Measurements from ENCODE around the gene GNPDA1. TPM values are rescaled to one million over a fixed set of nuclear protein-coding genes. Genes with fewer than 3 reads are reported as not detected.
"Not testable (repeated sequence)": the region's sequence is repeated elsewhere in the genome, so short reads cannot be mapped to it uniquely, and the experiment has no call there.

GNPDA1 gene
- 39.9 TPM for polyA plus RNA-seq (2013, experiment 1 of 2; ENCODE audit: insufficient read length)
- polyA plus RNA-seq (2013, experiment 2 of 2; ENCODE audit: insufficient read length), result 40.2 TPM

DNA sequence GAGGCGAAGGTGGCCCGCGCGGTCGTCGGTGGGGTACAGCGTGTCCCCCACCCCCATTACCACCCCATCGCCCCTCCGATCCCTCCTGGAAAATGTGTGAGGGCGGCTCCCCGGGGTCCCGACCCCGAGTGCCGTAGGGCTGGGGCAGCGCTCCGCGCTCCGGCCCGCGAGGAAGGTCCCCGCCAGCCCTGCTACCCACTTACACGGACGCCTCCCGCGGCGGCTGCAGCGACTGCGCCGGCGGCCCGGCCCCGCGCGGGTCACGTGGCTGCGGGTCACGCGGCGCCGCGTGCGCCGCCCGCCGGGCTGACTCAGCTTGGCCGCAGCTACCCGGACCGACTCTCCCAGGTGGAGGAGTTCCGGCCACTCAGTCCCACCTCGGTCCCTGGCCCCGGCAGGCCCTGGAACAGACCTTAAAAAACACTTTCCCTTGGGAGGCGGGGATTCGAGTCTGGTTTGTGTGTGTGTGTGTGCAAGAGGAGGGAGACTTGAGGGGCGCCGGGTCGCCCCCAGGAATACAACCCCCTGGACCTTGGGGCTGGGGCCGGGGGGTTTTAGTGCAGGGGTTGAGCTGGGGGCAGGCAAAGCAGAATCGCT, at the start of gene GNPDA1:
GNPDA1 (minus strand) TSS at position 236 of the 597 bp plus-strand sequence. CDS start 992 bp downstream, outside the sequence.
- DNase-seq, result peak; percentile 74

DNA sequence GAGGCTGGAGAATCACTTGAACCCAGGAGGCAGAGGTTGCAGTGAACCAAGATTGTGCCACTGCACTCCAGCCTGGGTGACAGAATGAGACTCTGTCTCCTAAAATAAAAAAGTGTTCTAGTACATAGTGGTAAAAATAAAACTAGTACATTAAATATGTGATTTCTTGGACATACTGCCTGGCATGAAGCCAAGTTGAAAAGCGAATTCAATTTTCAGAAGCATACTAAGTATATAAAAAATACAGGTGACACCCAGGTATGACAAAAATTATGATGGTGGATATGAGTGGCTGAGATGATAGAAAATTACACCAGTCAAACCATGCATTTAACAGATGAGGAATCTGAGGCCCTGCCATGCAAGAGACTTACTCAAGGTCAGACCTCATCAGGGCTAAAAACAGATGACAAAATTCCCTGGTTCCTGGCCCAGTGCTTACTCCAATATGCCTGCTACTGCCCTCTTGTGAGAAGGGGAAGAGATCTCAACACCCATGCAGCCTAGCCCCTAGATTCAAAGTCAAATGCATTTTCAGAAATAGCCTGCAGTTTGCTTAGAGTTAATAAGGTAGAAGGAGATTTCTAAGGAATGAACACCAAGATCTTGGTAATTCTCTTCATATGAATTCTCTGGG, 46.6 kb upstream of the GNPDA1 start:
- DNase-seq, result peak; percentile 8

GRCh38 chr5:142057697-142058056, 44.9 kb upstream of the GNPDA1 start:
- no peak for DNase-seq

DNA sequence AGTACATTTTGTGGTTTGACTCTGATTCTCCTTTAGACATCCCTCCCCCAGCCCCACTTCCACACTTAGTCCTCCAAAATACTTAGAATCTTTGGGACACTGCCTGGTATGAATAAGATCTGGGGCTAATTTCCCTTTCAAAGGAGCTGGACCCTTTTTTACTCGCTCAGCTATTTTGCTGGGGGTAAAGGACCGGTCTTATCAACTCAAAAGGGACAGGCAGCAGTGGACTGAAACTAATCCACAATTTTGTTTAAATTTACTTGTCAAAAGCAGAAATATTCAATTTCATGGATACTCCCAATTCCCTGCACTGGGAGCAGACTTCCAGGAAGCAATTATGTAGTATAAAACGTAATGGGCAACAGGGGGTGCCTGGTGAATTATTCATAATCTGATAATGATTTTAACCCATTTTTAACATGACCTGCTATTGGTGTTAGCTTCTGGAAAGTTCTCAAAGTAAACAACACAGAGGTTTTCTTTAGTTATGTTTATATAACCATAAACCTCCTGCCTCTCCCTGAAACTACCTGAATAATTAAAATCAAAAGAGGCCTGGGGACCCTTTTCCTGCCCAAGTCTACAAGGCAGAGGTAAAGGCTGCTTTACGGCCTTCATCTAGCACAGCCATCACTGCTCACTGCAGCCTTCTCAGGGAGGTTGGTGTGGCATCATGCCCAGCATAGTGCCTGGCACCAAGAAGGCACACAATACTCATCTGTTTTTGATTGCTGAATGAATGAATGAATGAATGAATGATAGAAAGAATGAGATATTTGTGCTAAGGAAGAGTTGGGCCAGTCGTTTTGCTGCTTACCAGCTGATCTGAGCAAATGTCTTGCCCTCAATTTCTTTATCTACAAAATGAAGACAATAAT, 44.2 kb upstream of the GNPDA1 start:
- no peak for DNase-seq

- no peak for DNase-seq
These were observed 42.5 kb upstream of the GNPDA1 start for GRCh38 chr5:142055301-142055700.

- DNase-seq, result peak; percentile 51
These were observed 40.8 kb upstream of the GNPDA1 start for GRCh38 chr5:142053426-142054151.

DNA sequence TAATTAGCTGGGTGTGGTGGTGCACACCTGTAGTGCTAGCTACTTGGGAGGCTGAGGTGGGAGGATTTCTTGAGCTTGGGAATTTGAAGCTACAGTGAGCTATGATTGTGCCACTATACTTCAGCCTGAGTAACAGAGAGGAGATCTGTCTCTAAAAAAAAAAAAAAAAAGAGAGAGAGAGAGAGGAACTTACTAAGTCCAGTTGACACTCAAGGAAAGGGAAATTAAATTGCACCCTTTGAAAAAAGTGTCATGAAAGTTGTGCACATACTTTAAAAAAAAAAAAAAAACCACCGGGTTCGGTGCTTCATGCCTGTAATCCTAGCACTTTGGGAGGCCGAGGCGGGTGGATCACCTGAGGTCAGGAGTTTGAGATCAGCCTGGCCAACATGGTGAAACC, 39.2 kb upstream of the GNPDA1 start:
- not testable (repeated sequence) for DNase-seq

DNA sequence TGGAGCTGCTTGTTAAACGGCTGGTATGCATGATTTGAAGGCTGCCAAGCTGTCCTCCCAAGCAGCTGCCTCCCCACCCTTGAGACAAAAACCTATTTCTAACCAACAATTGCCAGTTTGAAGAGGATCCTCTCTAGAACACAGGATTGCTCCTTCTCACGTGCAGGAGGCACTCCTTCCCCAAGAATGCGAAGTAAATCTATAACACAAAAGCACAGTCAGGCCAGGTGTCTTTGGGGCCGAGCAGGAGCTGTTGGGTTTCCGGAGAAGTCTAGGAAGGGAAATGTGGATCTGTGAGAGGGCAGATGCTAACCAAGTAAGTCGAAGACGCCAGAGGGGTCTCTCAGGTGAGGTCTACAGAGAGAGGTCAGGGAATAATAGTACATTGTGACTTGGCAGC, 35.4 kb upstream of the GNPDA1 start:
- DNase-seq, result no peak

DNA sequence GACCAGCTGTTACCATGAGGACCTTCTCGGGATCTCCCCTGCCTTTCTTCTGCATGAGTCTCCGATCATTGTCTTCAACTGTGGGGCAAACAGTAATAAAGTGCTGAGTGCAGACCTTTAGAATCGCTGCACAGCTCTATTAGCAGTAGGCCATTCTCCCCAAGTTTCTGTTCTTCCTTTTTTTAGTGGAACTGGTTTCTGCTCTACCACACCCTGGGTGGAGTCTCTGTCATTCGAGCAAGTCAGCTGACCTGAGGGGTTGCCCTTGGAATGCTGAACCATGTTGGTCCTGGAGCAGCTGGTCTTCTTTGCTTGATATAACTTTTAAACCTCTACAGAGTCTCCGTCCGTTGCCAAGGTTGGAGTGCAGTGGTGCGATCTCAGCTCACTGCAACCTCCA, 33.4 kb upstream of the GNPDA1 start:
- no peak for DNase-seq

DNA sequence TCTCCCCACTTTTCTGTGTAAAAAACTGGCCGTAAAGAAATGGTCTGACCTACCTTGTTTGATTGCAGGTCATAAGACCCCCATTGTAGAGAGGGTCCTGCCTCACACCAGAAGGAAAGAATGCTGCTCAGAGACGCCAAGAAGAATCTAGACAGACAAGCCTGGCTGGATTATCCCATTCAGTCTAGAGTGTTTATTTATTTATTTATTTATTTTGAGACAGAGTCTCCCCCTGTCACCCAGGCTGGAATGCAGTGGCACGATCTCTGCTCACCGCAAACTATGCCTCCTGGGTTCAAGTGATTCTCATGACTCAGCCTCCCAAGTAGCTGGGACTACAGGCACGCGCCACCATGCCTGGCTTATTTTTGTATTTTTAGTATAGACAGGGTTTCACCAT, 28.1 kb upstream of the GNPDA1 start:
- not testable (repeated sequence) for DNase-seq

- no peak for DNase-seq
These were observed 27.5 kb upstream of the GNPDA1 start for GRCh38 chr5:142040285-142040684.

- no peak for DNase-seq
These were observed 25.9 kb upstream of the GNPDA1 start for GRCh38 chr5:142038735-142039134.

GRCh38 chr5:142037599-142037998, 24.8 kb upstream of the GNPDA1 start:
- not testable (repeated sequence) for DNase-seq

- no peak for DNase-seq
These were observed 24.1 kb upstream of the GNPDA1 start for GRCh38 chr5:142036918-142037317.

DNA sequence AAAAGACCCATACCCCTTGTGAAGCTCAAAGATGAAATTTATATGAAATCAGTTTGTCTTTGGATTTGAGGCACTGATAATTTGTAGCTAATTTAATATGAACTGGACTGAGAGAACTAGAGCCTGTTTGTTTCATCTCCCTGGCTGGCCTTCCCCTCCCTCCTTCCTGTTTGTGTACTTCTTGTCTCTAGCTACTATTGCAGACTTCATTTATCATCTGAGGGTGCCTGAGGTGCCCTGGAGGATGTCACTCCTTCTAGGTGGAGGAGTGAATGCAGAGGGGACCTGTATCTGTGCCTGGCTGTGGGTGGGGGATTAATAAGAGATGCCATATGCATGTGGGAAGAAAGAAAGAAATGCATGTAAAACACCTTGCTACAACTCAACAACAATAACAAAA, 22.2 kb upstream of the GNPDA1 start:
- DNase-seq, result no peak

- DNase-seq, result not testable (repeated sequence)
These were observed 21.1 kb upstream of the GNPDA1 start for GRCh38 chr5:142033632-142034567.

DNA sequence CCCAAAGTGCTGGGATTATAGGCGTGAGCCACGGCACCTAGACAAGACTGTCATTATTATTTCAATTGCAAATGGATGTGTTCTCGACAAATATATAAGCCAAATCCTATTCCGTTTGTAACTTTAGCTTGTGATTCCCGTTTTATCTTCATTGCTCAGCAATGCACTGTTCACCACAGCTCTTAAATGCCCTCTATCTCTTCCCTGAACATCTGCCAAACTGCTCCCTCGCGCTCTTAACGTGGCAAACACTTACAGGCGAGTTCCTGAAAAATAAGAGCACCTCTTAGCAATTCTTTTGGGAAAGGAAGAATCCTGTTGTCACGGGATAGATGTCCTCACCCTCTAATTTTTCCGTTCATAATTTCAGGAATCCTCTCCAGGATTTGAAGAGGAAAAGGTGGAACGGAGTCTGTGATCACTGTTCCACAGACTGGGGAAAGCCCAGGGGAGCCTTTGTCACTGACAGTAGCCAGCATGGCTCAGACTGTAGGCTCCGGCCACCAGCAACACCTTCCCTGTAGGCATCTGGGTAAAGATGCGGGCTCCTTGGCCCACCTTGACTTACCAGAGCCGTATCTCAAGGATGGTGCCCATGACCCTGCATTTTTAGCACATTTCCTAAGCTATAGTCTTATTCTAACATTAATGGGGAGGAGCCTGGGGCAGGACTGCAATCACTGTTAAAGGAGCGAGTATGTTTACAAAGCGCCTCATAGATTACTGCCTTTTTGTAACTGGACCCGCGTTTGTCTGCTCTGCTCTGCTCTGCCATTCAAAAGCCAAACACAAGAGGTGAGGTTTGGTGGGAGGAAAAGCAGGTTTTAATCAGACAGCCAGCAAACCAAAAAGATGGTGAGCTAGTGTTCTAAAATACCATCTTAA, 20.2 kb upstream of the GNPDA1 start:
- DNase-seq, result no peak

DNA sequence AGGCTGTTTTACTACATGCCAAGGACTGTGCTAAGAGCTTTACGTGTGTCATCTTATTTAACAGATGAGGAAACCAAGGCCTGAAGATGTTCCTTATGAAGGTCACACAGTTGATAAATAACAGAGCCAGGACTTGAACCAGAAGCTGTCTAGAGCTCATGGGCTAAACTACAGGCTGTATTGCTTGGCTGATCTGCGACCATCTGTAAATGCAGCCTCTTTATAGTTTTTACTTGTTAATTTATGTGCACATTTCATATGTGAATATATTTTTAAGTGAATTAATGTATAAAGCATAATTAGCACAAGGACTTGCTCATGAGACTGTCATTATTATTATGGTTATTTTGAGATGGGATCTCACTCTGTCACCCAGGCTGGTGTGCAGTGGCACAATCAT, 19.3 kb upstream of the GNPDA1 start:
- no peak for DNase-seq

DNA sequence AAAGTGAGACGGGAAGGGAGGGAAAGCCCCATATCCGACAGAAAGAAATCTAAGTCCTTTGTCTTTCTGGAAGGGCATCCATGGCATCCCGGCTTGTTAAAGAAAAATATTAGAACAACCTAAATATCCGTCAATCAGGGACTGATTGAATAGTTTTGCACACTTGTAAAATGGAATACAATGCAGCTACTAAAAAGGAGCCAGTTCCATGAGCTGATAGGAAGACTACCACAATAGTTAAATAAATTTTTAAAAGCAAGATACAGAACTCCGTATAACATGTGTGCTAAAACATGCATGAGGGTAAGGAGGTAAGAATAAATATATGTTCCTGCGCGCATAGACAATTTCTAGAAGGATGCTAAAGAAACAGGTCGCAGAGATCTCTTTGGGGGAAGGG, 12.8 kb upstream of the GNPDA1 start:
- DNase-seq, result no peak

- peak; percentile 83 for DNase-seq
These were observed 12.0 kb upstream of the GNPDA1 start for GRCh38 chr5:142024771-142025304.

All from fibroblast of skin of abdomen (primary cell).